GM12878 (cell line): ENCODE data around the gene SETBP1. TPM values are rescaled to one million over a fixed set of nuclear protein-coding genes. Genes with fewer than 3 reads are reported as not detected.

ENCODE experiments used
- ATAC-seq: fragments of 200-7000 bp; cut with Tn5 transposase; 3 replicates; pipeline ENCODE4 v1.9.1; 2020; ENCODE audit warnings: mild to moderate bottlenecking, moderate library complexity
- BruUV-seq: library from RNA; stranded (reverse); fragments of 400-500 nt; replicated peaks from 2 replicates; lab custom pipeline; 2021; lab: Mats Ljungman, UMichigan
- CTCF ChIA-PET: fragments of 300-600 bp; sonication (Branson Sonifier 250); formaldehyde crosslinking; extraction: SDS; loops from one replicate; lab custom pipeline; 2021; ENCODE audit warnings: inconsistent platforms; lab: Yijun Ruan, JAX
- POLR2A ChIA-PET: fragments of 350-600 bp; formaldehyde crosslinking; extraction: SDS; loops from one replicate; lab custom pipeline; 2021; ENCODE audit warnings: inconsistent platforms; lab: Charles Lee
- RAD21 ChIA-PET: fragments of 300-600 bp; sonication (Branson Sonifier 250); formaldehyde crosslinking; loops from one replicate; lab custom pipeline; 2023; ENCODE audit warnings: antibody characterized with exemption; ENCODE audit not compliant: unreplicated experiment; lab: Charles Lee
- SMC1A ChIA-PET: fragments of 300-600 bp; sonication (Branson Sonifier 250); formaldehyde crosslinking; loops from one replicate; lab custom pipeline; 2023; ENCODE audit not compliant: unreplicated experiment, uncharacterized antibody; lab: Charles Lee
- DNase-seq: peaks from one replicate; pipeline ENCODE4 v3.0.0-alpha.2; 2011; ENCODE audit warnings: low read depth, low spot score
- FAIRE-seq: peaks from 3 replicates; lab custom pipeline; 2011; peaks lifted over from hg19 to GRCh38; lab: Jason Lieb, UNC
- H2AFZ ChIP-seq: 2 replicates; pipeline ENCODE4 v1.6.0; 2011; ENCODE audit warnings: low read depth, low read length, control low read depth; ENCODE audit not compliant: control insufficient read depth
- H3K27ac ChIP-seq: 2 replicates; pipeline ENCODE4 v1.5.1; 2011; ENCODE audit warnings: control low read depth; ENCODE audit not compliant: control insufficient read depth, insufficient read depth
- H3K27me3 ChIP-seq, 2 experiments: replicated peaks in 1 of 2; 2 replicates each; pipeline versions ENCODE4 v1.6.0 to v1.6.1; 2011; ENCODE audit warnings: low read length in 1 of 2; ENCODE audit not compliant: control insufficient read depth in 2 of 2, insufficient read depth in 2 of 2
- H3K36me3 ChIP-seq, 2 experiments: 2 replicates each; pipeline ENCODE4 v1.5.1; 2011; ENCODE audit warnings: low read length in 1 of 2; ENCODE audit not compliant: control insufficient read depth in 2 of 2, insufficient read depth in 2 of 2
- H3K4me1 ChIP-seq: 2 replicates; pipeline ENCODE4 v1.6.1; 2011; ENCODE audit warnings: mild to moderate bottlenecking, low read length, moderate library complexity, mixed read lengths; ENCODE audit not compliant: control insufficient read depth, insufficient read depth
- H3K4me2 ChIP-seq: 2 replicates; pipeline ENCODE4 v1.6.0; 2011; ENCODE audit warnings: control low read depth; ENCODE audit not compliant: control insufficient read depth, insufficient read depth
- H3K4me3 ChIP-seq: fragments of 200-600 bp; sonication (generic); 2 replicates; pipeline ENCODE4 v1.5.1; 2016
- H3K79me2 ChIP-seq: 2 replicates; pipeline ENCODE4 v1.6.0; 2011; ENCODE audit warnings: low read length; ENCODE audit not compliant: control insufficient read depth, insufficient read depth
- H3K9ac ChIP-seq: 2 replicates; pipeline ENCODE4 v1.8.0; 2011; ENCODE audit warnings: low read length, control low read depth, mixed read lengths; ENCODE audit not compliant: control insufficient read depth, insufficient read depth
- H3K9me3 ChIP-seq: replicated peaks from 3 replicates; pipeline ENCODE4 v1.5.1; 2011; ENCODE audit warnings: mild to moderate bottlenecking, low read length; ENCODE audit not compliant: control insufficient read depth, insufficient read depth
- H4K20me1 ChIP-seq: 2 replicates; pipeline ENCODE4 v1.6.0; 2011; ENCODE audit not compliant: control insufficient read depth, insufficient read depth
- BCL3 ChIP-seq: IDR thresholded peaks from 2 replicates; pipeline ENCODE4 v1.6.1; 2011; ENCODE audit warnings: borderline replicate concordance, low read depth, mild to moderate bottlenecking, moderate library complexity, low read length; ENCODE audit not compliant: insufficient read depth, poor library complexity, severe bottlenecking
- BCLAF1 ChIP-seq: fragments of 450-650 bp; IDR thresholded peaks from 2 replicates; pipeline ENCODE4 v1.6.1; 2017; ENCODE audit warnings: antibody characterized with exemption, mild to moderate bottlenecking, moderate library complexity
- CTCF ChIP-seq, 3 experiments: IDR thresholded peaks in 2 of 3; conservative IDR thresholded peaks in 1 of 3; 2 replicates each; pipeline ENCODE4 v1.5.1; 2011; ENCODE audit warnings: low read depth in 3 of 3, low read length in 3 of 3, mild to moderate bottlenecking in 3 of 3, control low read depth in 2 of 3, moderate library complexity in 2 of 3, inconsistent platforms in 1 of 3, mixed read lengths in 1 of 3; ENCODE audit not compliant: control insufficient read depth in 2 of 3, insufficient read depth in 1 of 3; ENCODE audit errors: extremely low read depth in 1 of 3
- HSF1 ChIP-seq: fragments of 150-350 bp; IDR thresholded peaks from 2 replicates; pipeline ENCODE4 v1.6.1; 2014; ENCODE audit warnings: mild to moderate bottlenecking, low read depth, low read length
- POLR2AphosphoS2 ChIP-seq: IDR thresholded peaks from 2 replicates; pipeline ENCODE4 v1.6.1; 2011; ENCODE audit warnings: low read depth, mild to moderate bottlenecking, low read length, improper control_type of control experiment, moderate library complexity
- RAD21 ChIP-seq: IDR thresholded peaks from 2 replicates; pipeline ENCODE4 v1.6.1; 2011; ENCODE audit warnings: mild to moderate bottlenecking, low read depth, low read length, moderate library complexity; ENCODE audit not compliant: insufficient read depth
- RAD51 ChIP-seq: fragments of 450-650 bp; IDR thresholded peaks from 2 replicates; pipeline ENCODE4 v1.6.1; 2016; ENCODE audit warnings: moderate library complexity, mild to moderate bottlenecking, inconsistent platforms
- SIN3A ChIP-seq: IDR thresholded peaks from 2 replicates; pipeline ENCODE4 v1.6.1; 2012; ENCODE audit warnings: low read depth, low read length, improper control_type of control experiment
- WRNIP1 ChIP-seq: IDR thresholded peaks from 2 replicates; pipeline ENCODE4 v1.6.1; 2011; ENCODE audit warnings: low read depth, low read length, improper control_type of control experiment, borderline replicate concordance
- ZSCAN29 ChIP-seq: fragments of 450-650 bp; IDR thresholded peaks from 2 replicates; pipeline ENCODE4 v1.6.1; 2017; ENCODE audit warnings: mild to moderate bottlenecking, moderate library complexity
- in situ Hi-C: fragments of 300-500 bp; cut with MboI; formaldehyde crosslinking; loops from 9 replicates; pipeline ENCODE4 v1.14.3; 2018; ENCODE audit warnings: mixed read lengths
- intact Hi-C: fragments of 100-400 bp; cut with micrococcal nuclease; formaldehyde crosslinking; loops from one replicate; pipeline ENCODE4 v1.14.2; 2022; ENCODE audit not compliant: unreplicated experiment
- polyA plus RNA-seq, 11 experiments: library from polyadenylated mRNA; depleted of rRNA in 4 of 11; unstranded in 6 of 11; stranded (reverse) in 5 of 11; fragments of >200 nt; fragmentation: Nextera tagmentation in 4 of 11; fragmentation: Illumina TruSeq in 1 of 11; extraction: Ambion mirVana in 4 of 11; extraction: Trizol in 1 of 11; gene quantifications; 1 replicate in 1 of 11; 2 replicates in 10 of 11; pipeline versions ENCODE4 v1.2.1 to v1.2.3, GENCODE V29; 2011 to 2016; ENCODE audit warnings: inconsistent platforms in 2 of 11, missing spikeins in 2 of 11, low read depth in 1 of 11
- total RNA-seq, 4 experiments: library from RNA; depleted of rRNA in 3 of 4; stranded (reverse); fragments of >200 nt in 3 of 4; fragmentation: Illumina TruSeq in 1 of 4; extraction: Trizol in 1 of 4; gene quantifications; 2 replicates each; pipeline versions ENCODE4 v1.2.1 to v1.2.3, GENCODE V29; 2013 to 2021

SETBP1 gene
- total and polyA plus RNA-seq, 10 of the 15 experiments (the other 5 are each of a cell fraction or from before 2014, with no cell fraction given), result 0.99 to 29.7 (median 8.3) TPM

- intact Hi-C loops (loop anchor here (5.0 kb wide), 1 partner anchor 484 kb away; no protein-coding TSS in a partner anchor), in situ Hi-C loops (loop anchor here (5.0 kb wide), 1 partner anchor 314 kb away; no protein-coding TSS in a partner anchor)
- H3K36me3 ChIP-seq, result no peaks in the 10 kb centered on the region
- no peak overlapping the region for H3K27ac ChIP-seq
- ChIA-PET SMC1A (interaction anchor here (0.9 to 7.6 kb wide), 4 partner anchors 13 to 315 kb away, joined by 3 to 57 read pairs (median 8); no protein-coding TSS in a partner anchor), CTCF (interaction anchor here (1.3 kb wide), 2 partner anchors 8 to 45 kb away, joined by 3 to 4 read pairs; no protein-coding TSS in a partner anchor), RAD21 (interaction anchor here (1.3 to 1.4 kb wide), 2 partner anchors 138 to 219 kb away, joined by 3 read pairs; no protein-coding TSS in a partner anchor), POLR2A (no interaction called here)
- no peaks in the 10 kb centered on the region for H3K27me3 ChIP-seq
- H3K4me1 ChIP-seq, result no peaks in the 10 kb centered on the region
- no peak for ATAC-seq
- no peak overlapping the region for H3K4me3 ChIP-seq
- no peak overlapping the region for H3K9ac ChIP-seq
- H4K20me1 ChIP-seq, result no peaks in the 10 kb centered on the region
- TF ChIP-seq HSF1 (no peak), BCLAF1 (no peak), BCL3 (no peak), POLR2AphosphoS2 (no peak), WRNIP1 (no peak), RAD51 (no peak), RAD21 (no peak), CTCF (IDR thresholded peaks at IDR 0.05 in 2 of 3, conservative IDR thresholded peaks at IDR 0.05 in 1 of 3; ENCODE audit: control insufficient read depth in 2 of 3, extremely low read depth in 1 of 3, insufficient read depth in 1 of 3, low read depth in 3 of 3, low read length in 3 of 3) (no peak), SIN3A (no peak), ZSCAN29 (no peak)
- H3K79me2 ChIP-seq, result no peaks in the 10 kb centered on the region
- no peak overlapping the region for H2AFZ ChIP-seq
- no peak overlapping the region for H3K4me2 ChIP-seq
- no peak for FAIRE-seq
- H3K9me3 ChIP-seq, result no peaks in the 10 kb centered on the region
- BruUV-seq, result no TSS peak
- DNase-seq, result no peak
Observed at GRCh38 chr18:44897816-44898215, 217.1 kb downstream of the SETBP1 start.
